ENCODE results near the gene LPP. TPM values are rescaled to one million over a fixed set of nuclear protein-coding genes. Genes with fewer than 3 reads are reported as not detected.

The LPP gene
- total RNA-seq, 1 donor from 2014 or later: 114 TPM

GRCh38 chr3:188822004-188822403 is 668.0 kb downstream of the LPP start:
- intact Hi-C loops (cut with DNase I): no loop called here
- peak; percentile 37 for ATAC-seq
- no peak for DNase-seq (ENCODE audit: missing footprints)

GRCh38 chr3:188822411-188822810 is 668.5 kb downstream of the LPP start:
- intact Hi-C loops (cut with DNase I): no loop called here
- DNase-seq (ENCODE audit: missing footprints) (no peak), ATAC-seq (no peak)

- DNase-seq (ENCODE audit: missing footprints) (no peak), ATAC-seq (no peak)
- intact Hi-C loops (cut with DNase I): no loop called here
These were observed 670.6 kb downstream of the LPP start for GRCh38 chr3:188824566-188824965.

DNA sequence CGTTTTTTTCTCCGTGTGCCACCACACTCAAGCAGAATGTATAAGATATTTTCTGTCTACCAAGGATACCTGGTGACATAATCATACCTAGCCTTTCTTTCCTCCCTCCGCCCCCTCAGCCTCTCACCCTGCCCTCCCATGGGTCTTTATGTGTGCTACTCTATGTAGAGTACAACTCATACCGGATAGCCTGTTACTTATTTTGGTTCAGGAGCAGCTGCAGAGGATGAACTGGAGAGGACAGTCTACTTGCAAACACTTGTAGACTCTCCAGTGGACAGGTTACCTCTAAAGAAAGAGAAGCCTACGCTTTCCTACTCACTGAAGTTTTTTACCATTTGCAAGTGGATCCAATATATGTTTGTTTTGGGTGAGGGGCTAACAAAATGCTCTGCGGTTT is 671.9 kb downstream of the LPP start:
- no peak for ATAC-seq
- DNase-seq (ENCODE audit: missing footprints): no peak
- intact Hi-C loops (cut with DNase I): no loop called here

GRCh38 chr3:188826574-188826973 is 672.6 kb downstream of the LPP start:
- ATAC-seq (no peak), DNase-seq (ENCODE audit: missing footprints) (no peak)
- intact Hi-C loops (cut with DNase I): no loop called here

DNA sequence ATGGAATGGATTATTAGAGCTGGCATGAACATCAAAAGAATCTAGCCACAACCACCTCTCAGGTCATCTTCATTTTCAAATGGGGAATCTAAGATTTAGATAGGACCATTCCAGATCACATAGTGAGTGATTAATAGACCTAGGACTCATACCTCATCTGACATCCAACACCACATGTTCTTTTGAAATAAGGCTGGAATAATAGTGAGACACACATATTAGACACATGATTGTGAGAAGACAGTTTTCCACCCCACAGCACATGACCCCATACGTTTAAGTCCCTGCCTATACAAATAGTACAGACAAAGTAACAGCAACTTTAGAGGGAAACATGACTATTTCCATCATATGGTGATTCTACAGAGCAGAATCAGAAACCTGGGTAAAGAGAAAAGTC is 673.1 kb downstream of the LPP start:
- intact Hi-C loops (cut with DNase I): no loop called here
- DNase-seq (ENCODE audit: missing footprints): no peak
- no peak for ATAC-seq

DNA sequence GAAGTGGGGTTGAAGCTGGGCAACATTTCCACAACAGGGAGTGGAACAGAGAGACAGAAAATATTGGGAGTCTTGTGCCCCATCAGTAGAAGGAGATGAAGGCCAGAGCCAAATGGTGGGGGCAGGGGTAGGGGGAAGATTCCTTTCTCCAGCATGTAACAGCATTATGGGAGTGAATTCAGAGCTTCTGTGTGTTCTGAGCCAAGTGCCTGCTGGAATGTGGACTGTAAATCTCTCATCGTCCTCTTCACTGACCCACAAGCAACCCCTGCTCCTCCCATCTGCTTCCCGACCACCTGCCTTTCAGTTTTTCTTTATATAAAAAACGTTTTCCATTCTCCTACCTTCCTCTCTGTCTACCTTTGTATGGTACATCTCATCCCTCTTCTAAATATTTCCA is 673.6 kb downstream of the LPP start:
- no peak for ATAC-seq
- DNase-seq (ENCODE audit: missing footprints): no peak
- intact Hi-C loops (cut with DNase I): no loop called here

- DNase-seq (ENCODE audit: missing footprints) (no peak), ATAC-seq (no peak)
- intact Hi-C loops (cut with DNase I): no loop called here
These were observed 675.2 kb downstream of the LPP start for GRCh38 chr3:188829130-188829529.

GRCh38 chr3:188829576-188829975 is 675.6 kb downstream of the LPP start:
- ATAC-seq (no peak), DNase-seq (ENCODE audit: missing footprints) (no peak)
- intact Hi-C loops (cut with DNase I): no loop called here

DNA sequence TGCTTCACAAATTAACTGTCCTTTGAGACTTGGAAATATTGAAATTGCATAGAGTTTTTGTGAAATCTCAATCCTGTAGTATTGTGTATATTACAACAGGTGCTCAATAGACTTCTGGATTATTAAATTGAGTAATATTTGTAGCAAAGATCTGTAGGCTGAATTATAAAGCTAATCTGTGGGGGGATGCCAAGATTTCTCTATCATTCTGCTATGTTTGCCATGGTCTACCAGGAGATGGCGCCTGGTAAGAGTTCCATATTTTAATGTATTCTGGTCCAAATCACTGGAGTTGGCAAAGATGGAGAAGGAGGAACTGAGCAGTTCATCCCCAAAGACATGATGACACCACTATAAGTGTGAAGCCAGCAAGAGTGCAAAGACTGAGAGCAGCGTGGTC is 676.9 kb downstream of the LPP start:
- intact Hi-C loops (cut with DNase I): no loop called here
- no peak for ATAC-seq
- DNase-seq (ENCODE audit: missing footprints): no peak

DNA sequence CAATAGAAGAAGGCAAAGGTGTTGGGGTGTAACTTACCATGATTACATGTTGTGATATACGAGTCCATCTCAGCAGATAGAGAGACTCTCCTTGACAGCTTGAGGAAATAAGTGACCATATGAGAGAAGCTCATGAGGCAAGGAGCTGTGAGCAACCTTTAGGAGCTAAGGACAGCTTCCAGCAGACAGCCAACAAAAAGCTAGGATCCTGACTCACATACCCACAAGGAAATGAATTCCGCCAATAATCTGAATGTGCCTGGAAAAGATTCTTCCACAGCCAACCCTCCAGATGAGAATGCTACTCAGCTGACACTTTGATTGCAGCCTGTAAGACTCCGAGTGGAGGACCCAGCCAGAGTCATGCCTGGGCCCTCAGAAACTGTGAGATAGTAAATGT is 678.2 kb downstream of the LPP start:
- intact Hi-C loops (cut with DNase I): no loop called here
- no peak for ATAC-seq
- DNase-seq (ENCODE audit: missing footprints): no peak

DNA sequence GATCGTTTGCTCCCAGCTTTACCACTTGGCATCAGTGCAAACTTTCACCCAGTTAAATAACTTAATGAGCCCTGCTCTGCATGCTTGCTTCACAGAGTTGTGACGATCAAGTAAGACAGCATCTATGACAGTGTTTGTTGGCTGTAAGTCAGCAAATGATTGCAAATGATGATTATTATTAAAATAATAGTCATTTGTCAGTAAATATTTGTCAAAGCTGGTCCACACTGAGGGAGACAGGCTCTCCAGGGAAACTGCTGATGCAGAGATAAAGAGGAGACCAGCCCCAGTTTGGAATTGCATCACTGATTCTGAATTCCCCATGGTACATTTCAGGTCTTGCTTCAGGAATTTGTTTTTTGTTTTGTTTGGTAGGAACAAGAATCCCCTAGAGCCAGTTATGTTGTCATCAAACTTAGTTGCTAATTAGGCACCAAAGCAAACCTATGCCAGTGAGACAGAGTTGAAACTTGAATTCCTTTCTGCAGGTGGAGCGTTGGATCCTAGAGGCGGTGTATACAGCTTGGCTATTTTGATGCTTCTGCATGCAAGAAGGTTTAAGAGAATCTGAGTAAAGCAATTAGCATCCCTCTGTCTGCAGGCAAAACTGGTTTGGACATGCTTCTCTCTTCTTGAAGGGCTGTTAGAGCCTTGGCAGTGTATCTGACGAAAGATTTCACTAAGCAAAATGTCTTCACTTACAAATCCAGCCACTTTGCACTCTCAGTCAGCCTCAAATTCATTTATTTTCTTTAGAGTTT is 679.2 kb downstream of the LPP start:
- ATAC-seq (peak; percentile 40), DNase-seq (ENCODE audit: missing footprints) (no peak)
- intact Hi-C loops (cut with DNase I): no loop called here

GRCh38 chr3:188834349-188834748 is 680.4 kb downstream of the LPP start:
- DNase-seq (ENCODE audit: missing footprints) (no peak), ATAC-seq (no peak)
- intact Hi-C loops (cut with DNase I): no loop called here

DNA sequence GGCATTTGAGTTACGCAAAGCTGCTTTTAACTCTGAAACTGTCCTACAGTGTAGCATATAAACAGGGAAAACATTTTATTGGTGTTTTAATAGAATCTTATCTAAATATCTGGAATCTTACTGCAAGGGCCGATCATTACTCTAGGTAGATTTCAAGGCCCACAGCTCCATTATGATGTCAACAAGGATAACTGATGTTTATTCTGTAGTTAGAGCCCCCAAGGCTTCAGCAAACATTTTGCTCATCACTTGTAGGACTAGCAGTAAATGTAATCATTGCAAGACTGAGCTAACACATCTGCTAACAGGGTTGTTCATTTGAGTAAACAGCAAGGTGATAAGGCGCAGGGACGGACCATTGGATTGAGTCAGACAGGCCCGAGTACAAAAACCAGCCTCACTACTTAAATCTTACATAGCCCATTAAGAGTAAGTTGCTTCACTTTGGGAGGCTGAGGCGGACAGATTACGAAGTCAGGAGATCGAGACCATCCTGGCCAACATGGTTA is 685.3 kb downstream of the LPP start:
- DNase-seq (ENCODE audit: missing footprints) (no peak), ATAC-seq (no peak)
- intact Hi-C loops (cut with DNase I): no loop called here

GRCh38 chr3:188840290-188840689 is 686.3 kb downstream of the LPP start:
- ATAC-seq (no peak), DNase-seq (ENCODE audit: missing footprints) (no peak)
- intact Hi-C loops (cut with DNase I): no loop called here

GRCh38 chr3:188841906-188842305 is 687.9 kb downstream of the LPP start:
- intact Hi-C loops (cut with DNase I): no loop called here
- DNase-seq (ENCODE audit: missing footprints) (no peak), ATAC-seq (no peak)

DNA sequence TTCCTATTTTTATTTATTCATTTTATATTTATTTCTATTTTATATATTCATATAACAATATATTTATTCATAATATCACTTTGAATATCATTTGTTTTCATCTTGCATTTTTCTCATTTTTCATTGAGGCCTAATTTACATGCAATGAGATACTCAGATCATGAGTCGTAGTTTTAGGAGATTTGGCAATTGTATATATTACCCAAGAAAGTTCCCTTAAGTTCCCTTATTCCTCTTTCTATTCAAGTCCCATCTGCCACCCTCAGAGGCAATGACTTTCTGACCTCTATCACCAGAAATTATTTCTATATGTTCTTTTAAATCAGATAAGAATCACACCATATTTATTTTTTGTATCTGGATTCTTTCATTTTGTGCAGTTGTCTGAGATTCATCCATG is 688.7 kb downstream of the LPP start:
- DNase-seq (ENCODE audit: missing footprints): no peak
- intact Hi-C loops (cut with DNase I): no loop called here
- ATAC-seq: no peak

DNA sequence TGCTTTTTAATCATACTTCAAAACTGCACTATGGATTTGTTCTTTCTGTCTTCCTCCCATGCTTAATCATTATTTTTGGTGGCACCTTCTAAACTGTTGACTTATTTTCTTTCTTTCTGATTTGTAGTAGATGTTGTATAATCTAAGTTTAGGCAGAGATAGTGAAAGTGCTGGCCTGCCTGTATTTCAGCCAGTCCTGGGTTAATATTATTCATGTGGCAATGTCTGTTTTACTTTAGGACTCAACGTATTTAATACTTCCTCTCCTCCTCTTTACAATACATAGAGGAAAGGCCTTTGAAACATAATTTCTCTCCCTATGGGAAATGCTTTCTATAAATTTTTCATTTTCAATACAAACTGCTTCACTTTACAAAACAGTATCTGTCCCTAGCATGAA is 690.1 kb downstream of the LPP start:
- no peak for DNase-seq (ENCODE audit: missing footprints)
- intact Hi-C loops (cut with DNase I): no loop called here
- ATAC-seq: no peak

DNA sequence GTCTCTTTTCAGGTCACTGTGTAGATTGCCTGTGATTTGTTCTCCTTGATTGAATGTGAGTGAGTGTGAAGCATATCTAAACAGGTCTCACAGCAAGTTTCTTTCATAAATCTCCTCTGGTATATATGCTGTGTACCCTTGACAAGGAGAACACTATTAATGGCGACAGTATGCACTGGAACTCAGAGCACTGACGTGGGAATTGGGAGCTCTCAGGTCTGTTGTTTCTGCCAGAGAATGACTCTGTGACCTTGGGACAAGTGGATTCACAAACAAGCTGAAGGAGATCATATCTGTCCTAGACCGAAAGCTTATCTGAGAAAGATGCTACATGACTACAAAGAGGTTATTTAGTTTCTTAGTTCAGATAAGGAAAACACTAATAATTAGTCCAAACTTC is 691.6 kb downstream of the LPP start:
- ATAC-seq: peak; percentile 34
- DNase-seq (ENCODE audit: missing footprints): no peak
- intact Hi-C loops (cut with DNase I): no loop called here

DNA sequence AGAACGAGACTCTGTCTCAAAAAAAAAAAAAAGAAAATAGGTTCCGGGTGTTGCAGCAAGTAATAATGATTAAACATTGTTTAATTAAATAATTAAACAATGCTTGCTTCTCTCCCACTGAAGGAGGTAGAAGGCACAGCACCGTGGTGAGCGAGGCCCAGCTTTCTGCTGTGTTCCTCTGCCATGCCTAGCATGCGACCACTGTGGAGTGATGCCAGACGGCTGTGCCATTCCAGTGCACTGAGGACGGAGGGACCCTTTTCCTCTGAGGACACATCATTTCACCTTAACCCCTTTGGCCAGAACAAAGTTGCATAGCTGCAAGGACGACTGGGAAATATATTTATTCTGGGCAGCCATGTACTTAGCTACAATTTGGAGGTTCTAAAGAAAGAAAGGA is 695.0 kb downstream of the LPP start:
- intact Hi-C loops (cut with DNase I): no loop called here
- DNase-seq (ENCODE audit: missing footprints): no peak
- no peak for ATAC-seq

Data from Right ventricle myocardium inferior (tissue), 1 donor.